LNCAP (cell line): ENCODE data around the gene RFX8.

Source experiments
- CTCF ChIP-seq: fragments of 450-650 bp; IDR thresholded peaks from 2 replicates; pipeline ENCODE4 v1.5.1; 2017; ENCODE audit warnings: mild to moderate bottlenecking

The RFX8 gene

DNA sequence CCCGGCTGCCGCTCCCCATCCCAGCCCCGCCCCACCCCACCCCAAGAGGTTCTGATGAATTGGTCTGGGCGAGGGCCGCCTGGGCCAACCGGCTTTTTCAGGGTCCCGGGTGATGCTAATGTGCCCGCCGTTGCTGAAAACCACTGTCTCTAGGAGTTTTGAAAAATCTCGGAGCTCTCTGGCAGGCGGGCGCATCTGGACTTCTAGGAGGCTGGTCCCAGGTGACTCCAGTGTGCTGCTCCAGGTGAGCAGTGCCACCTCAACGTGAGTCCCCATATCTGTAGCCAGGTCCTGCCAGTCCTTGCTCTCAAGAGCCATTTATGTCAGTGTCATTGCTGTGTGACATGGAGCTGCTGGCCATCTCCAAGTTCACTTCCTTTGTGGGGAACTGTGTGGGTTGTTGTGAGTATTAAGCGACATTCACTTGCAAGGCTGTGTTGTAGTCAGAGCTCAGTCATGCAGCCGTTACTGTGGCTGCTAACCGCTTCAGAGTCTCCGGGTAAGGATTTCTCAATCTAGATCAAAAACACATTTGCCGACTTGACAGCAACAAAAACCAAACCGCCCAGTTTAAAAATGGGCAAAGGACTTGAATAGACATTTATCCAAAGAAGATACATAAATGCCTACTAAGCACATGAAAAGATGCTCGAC is at the start of gene RFX8:
RFX8 (minus strand) TSS at position 382 of the 654 bp plus-strand sequence. CDS start 8,264 bp downstream, outside the sequence.
- TF ChIP-seq CTCF = no peak

DNA sequence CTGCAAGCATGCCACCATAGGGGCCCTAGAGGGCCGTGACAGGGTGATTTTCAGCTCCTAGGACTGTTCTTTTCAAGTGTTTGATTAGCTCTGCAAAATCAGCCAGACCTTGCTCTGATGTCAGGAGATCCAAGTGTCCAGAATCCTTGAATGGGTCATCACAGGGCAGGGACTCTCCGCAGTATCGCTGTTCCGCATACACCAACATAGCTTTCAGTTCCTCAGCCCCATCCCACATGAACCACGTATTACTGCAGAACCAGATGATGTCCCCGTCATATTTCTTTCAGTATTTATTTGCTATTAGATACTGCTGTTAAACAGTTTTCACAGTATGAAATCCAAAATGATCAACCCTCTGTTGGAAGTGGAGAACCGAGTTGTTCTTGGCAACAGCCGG is 46.6 kb upstream of the RFX8 start:
- TF ChIP-seq CTCF = no peak

GRCh38 chr2:101520246-101520645 is 45.3 kb upstream of the RFX8 start:
- no peak for TF ChIP-seq CTCF

DNA sequence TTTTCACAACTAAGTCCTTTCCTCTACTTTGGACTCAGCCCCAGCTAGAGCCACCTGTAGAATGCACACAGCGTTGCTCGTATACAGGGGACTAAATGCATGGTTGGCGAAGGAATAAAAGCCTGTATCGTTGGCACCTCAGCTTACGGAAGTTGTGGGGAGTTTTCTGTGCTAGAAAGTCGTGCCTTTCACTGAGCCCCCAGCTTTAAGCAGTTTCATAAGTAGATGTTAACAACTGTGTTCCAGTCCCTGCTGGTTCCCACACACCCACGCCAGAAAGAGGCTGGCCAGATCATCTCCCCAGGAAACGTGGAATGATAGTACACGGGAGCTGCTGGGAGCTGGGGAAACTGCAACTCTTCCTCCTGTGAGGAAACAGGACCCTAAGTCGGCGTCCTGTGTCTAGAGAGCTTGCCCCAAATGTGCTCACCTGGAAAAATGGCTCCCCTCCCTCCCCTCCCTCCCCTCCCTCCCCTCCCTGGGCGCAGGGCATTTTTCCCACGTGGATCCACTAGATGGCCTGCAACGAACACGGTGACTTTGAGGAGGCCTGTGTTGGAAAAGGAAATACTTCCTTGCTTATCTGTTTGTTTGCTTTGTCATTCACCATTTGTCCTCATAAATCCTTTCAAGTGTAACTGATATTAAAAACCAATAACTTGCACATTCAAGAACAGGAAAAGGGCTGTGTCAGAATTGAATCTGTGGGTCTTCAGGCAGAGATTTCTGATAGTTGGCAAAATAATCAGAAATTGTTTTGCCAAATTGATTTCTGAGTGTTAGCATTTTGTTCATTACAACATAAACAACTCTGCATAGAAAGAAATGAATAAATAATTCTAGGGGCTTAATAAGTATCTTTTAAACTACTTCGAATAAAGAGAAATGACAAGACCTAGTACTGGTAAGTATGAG is 43.9 kb upstream of the RFX8 start:
- peak; percentile 59 for TF ChIP-seq CTCF

GRCh38 chr2:101517758-101518271 is 42.9 kb upstream of the RFX8 start:
- no peak for TF ChIP-seq CTCF

- TF ChIP-seq CTCF = no peak
Observed at GRCh38 chr2:101516823-101517690, 42.1 kb upstream of the RFX8 start.

- no peak for TF ChIP-seq CTCF
Observed at GRCh38 chr2:101516349-101516748, 41.4 kb upstream of the RFX8 start.
